Activated CD8-positive, alpha-beta memory T cell treated with anti-CD3 and anti-CD28 coated beads for 1 hour (primary cell): ENCODE data around the gene CLEC11A.
A peak's percentile ranks its signal among the peaks of the same experiment; 100 is the strongest.

Experiments used
- DNase-seq, 2 donors: peaks; one replicate each; pipeline ENCODE4 v3.0.0-alpha.2; 2020; ENCODE audit warnings: low read depth in 1 of 2; ENCODE audit errors: extremely low read depth in 1 of 2

CLEC11A gene

GRCh38 chr19:50703915-50704796 is 19.0 kb upstream of the CLEC11A start:
- no peak for DNase-seq

- DNase-seq, result peak in 1 of 2 donors; percentile 11
These were observed 17.6 kb upstream of the CLEC11A start for GRCh38 chr19:50705422-50706019.

- DNase-seq, result no peak
These were observed 16.8 kb upstream of the CLEC11A start for GRCh38 chr19:50706387-50706786.

GRCh38 chr19:50708179-50708879 is 14.8 kb upstream of the CLEC11A start:
- DNase-seq, result no peak

GRCh38 chr19:50710094-50710493 is 13.1 kb upstream of the CLEC11A start:
- DNase-seq, result no peak

- DNase-seq, result no peak
These were observed 12.6 kb upstream of the CLEC11A start for GRCh38 chr19:50710612-50711011.

- no peak for DNase-seq
These were observed 12.0 kb upstream of the CLEC11A start for GRCh38 chr19:50711196-50711595.

- DNase-seq, result no peak
These were observed 11.4 kb upstream of the CLEC11A start for GRCh38 chr19:50711805-50712204.

GRCh38 chr19:50712833-50713232 is 10.3 kb upstream of the CLEC11A start:
- no peak for DNase-seq

- no peak for DNase-seq
These were observed 9.5 kb upstream of the CLEC11A start for GRCh38 chr19:50713556-50714236.

GRCh38 chr19:50716178-50717025 is 6.8 kb upstream of the CLEC11A start:
- no peak for DNase-seq

- no peak for DNase-seq
These were observed 6.0 kb upstream of the CLEC11A start for GRCh38 chr19:50717026-50717723.

- DNase-seq, result no peak
These were observed 5.3 kb upstream of the CLEC11A start for GRCh38 chr19:50717891-50718254.

- DNase-seq, result no peak
These were observed 4.7 kb upstream of the CLEC11A start for GRCh38 chr19:50718255-50719118.

- no peak for DNase-seq
These were observed 4.1 kb upstream of the CLEC11A start for GRCh38 chr19:50719119-50719435.

- DNase-seq, result no peak
These were observed 3.6 kb upstream of the CLEC11A start, which contains the start of gene SHANK1 for GRCh38 chr19:50719566-50719965. TSS of gene SHANK1 (minus strand) at chr19:50719802. CDS start at chr19:50716919, 2,883 bp downstream.

- no peak for DNase-seq
These were observed 2.8 kb upstream of the CLEC11A start for GRCh38 chr19:50720181-50720920.

GRCh38 chr19:50720921-50721381 is 2.2 kb upstream of the CLEC11A start:
- DNase-seq, result no peak
